Stimulated activated CD4-positive, alpha-beta T cell treated with anti-CD3 and anti-CD28 coated beads, Interleukin-2, amount 100 ng/mL, for 48 hours (primary cell): Measurements from ENCODE around the gene ABR.
"Not testable (repeated sequence)": the region's sequence is repeated elsewhere in the genome, so short reads cannot be mapped to it uniquely, and the experiment has no call there.

Experiments
- DNase-seq, 2 donors: peaks; one replicate each; pipeline ENCODE4 v3.0.0-alpha.2; 2020

Gene ABR

GRCh38 chr17:1090465-1091189 lies 89.2 kb downstream of the ABR start:
- DNase-seq, result no peak

- DNase-seq, result no peak
Observed at GRCh38 chr17:1089915-1090314, 89.9 kb downstream of the ABR start.

GRCh38 chr17:1087381-1088241 lies 92.2 kb downstream of the ABR start:
- peak in 1 of 2 donors; percentile 21 for DNase-seq

GRCh38 chr17:1083451-1084187 lies 96.2 kb downstream of the ABR start:
- DNase-seq, result no peak

- no peak for DNase-seq
Observed at GRCh38 chr17:1082579-1082978, 97.2 kb downstream of the ABR start.

DNA sequence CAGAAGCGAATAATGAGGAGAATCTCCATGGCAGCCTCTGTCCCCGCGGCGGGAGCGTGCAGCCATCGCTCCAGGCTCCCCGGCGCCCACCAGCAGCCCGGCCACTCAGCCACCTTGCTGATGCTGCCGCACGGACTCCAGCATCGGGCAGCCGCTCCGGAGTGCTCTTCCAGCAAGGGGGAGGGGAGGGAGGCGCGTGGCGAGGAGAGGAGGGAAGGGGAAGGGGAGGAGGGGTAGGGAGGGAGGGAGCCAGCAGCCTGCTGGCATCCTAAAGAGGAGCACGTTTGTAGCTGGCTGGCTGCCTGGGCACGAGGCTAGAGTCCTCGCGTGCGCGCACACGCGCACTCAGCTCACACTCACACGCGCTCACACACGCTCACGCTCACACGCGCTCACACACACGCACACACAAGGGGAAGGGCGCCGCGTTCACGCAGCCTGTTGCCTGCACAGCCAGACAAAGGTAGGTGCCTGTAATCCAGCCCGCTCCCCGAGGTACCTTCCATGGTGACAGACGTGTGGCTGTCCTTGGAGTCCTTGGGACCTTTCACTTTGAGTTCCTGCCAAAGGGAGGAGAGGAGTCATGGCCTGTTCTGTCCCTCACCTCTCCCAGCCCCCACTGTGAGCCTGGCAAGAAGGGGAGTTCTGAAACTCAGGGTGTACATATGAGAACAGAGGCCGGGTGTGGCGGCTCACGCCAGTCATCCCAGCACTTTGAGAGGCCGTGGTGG lies 100.8 kb downstream of the ABR start:
- no peak for DNase-seq

GRCh38 chr17:1077986-1078711 lies 101.6 kb downstream of the ABR start:
- no peak for DNase-seq

- no peak for DNase-seq
Observed at GRCh38 chr17:1077581-1077985, 102.2 kb downstream of the ABR start.

GRCh38 chr17:1076982-1077302 lies 102.8 kb downstream of the ABR start:
- DNase-seq, result no peak

DNA sequence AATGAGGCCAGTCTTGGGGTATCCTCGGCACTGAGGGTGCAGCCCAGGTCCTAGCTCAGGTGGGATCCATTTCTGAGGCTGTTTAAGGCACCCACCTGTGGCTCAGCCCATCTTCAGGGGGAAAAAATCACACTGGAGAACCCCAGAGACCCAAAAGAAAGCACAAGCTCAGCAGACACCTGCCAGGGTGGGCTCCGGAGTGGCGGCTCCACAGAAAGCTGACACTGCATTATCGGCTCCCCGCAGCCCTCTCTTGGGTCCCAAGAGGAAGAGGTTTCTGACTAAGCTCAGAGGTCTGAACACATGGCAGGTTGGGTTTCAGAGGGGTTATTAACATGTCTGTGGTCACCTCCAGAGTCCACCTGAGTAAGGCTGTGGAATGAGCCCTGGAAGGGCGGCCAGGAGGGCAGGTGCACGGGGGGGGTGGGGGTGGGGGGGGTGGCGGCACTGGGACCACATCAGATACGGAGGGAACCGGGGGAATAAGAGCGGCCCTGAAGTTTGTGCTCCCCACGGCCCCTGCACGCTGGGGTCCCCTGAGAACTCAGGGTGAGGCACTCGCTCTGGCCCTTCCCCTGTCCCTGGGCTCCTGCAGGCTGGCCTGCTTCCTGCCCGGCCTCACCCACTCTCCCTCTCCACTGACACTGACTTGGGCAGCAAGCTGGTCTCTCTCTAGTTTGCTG lies 103.3 kb downstream of the ABR start:
- no peak for DNase-seq

GRCh38 chr17:1074886-1075605 lies 104.7 kb downstream of the ABR start:
- DNase-seq, result no peak

DNA sequence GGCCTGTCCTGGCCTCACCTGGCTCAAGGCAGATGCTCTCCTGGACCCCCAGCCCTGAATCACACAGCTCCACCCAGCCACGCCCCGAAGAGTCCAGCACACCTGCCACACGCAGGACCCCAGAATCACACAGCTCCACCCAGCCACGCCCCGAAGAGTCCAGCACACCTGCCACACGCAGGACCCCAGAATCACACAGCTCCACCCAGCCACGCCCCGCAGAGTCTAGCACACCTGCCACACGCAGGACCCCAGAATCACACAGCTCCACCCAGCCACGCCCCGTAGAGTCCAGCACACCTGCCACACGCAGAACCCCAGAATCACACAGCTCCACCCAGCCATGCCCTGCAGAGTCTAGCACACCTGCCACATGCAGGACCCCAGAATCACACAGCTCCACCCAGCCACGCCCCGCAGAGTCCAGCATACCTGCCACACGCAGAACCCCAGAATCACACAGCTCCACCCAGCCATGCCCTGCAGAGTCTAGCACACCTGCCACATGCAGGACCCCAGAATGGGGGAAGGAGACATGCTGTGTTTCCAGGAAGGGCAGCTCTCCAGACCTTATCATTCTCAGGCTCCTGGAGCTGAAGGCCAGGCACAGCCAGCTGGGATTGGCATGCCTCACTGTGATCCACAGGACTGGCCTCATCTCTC lies 105.7 kb downstream of the ABR start:
- DNase-seq, result not testable (repeated sequence)

- DNase-seq, result no peak
Observed at GRCh38 chr17:1073241-1073962, 106.4 kb downstream of the ABR start.

GRCh38 chr17:1072551-1072961 lies 107.2 kb downstream of the ABR start:
- DNase-seq, result no peak

- DNase-seq, result no peak
Observed at GRCh38 chr17:1071103-1071825, 108.5 kb downstream of the ABR start.

- no peak for DNase-seq
Observed at GRCh38 chr17:1070411-1070810, 109.4 kb downstream of the ABR start.

GRCh38 chr17:1069847-1070246 lies 109.9 kb downstream of the ABR start:
- DNase-seq, result no peak

DNA sequence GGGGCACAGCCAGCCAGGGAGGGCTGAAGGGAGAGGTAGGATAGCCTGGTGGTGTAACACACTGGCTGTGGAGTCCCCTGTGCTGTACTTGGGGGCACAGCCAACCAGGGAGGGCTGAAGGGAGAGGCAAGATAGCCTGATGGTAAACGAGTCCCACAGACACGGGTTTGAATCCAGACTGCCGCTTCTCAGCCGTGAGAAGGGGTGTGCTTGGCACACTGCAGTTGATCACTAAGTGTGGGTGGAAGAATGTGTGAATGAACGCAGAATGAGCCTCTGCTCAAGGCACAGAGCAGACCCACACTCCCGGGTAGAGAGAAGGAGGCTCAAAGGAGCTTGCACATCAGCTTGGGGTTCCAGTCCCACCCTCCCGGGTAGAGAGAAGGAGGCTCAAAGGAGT lies 111.4 kb downstream of the ABR start:
- DNase-seq, result no peak
